ENCODE measurements around the gene DNAH17. TPM values are rescaled to one million over a fixed set of nuclear protein-coding genes. Genes with fewer than 3 reads are reported as not detected.

Gene DNAH17
- total and polyA plus RNA-seq, 2 of the 8 experiments (the other 6 are each of a cell fraction or from before 2014, with no cell fraction given), result 0.14 to 0.67 TPM

GRCh38 chr17:78538033-78538776 is 39.0 kb downstream of the DNAH17 start:
- no peak overlapping the region for H2AK5ac ChIP-seq (ENCODE audit: low read depth, low read length)
- CTCF ChIA-PET (ENCODE audit: partially characterized antibody), result interaction anchor here (0.7 to 1.4 kb wide), 3 partner anchors 31 to 290 kb away, joined by 3 to 4 read pairs (median 4); no protein-coding TSS in a partner anchor
- no peak overlapping the region for H3K4me2 ChIP-seq (ENCODE audit: insufficient read depth in 1 of 2, low read depth in 2 of 2, low read length in 2 of 2)
- no peak overlapping the region for H2BK12ac ChIP-seq (ENCODE audit: low read depth, low read length)
- H3K18ac ChIP-seq (ENCODE audit: extremely low read depth, low read length), result no peak overlapping the region
- no peak overlapping the region for H4K5ac ChIP-seq (ENCODE audit: insufficient read length, low read depth, low read length)
- peaks cover 0 to 2% (median 0%) of the 10 kb centered on the region in 4 experiments; a peak in 1 of 7 replicates for H3K4me1 ChIP-seq (replicated peaks in 1 of 4; ENCODE audit: control insufficient read depth in 3 of 4, insufficient read depth in 4 of 4, low read length in 3 of 4)
- H3K56ac ChIP-seq (replicated peaks; ENCODE audit: insufficient read length, low read depth, low read length), result no peak overlapping the region
- H4K8ac ChIP-seq (ENCODE audit: extremely low read depth, insufficient read depth, low read length), result no peak overlapping the region; the same call in 1 of the 2 replicates
- no peak overlapping the region for H3K9ac ChIP-seq (replicated peaks in 1 of 4; ENCODE audit: extremely low read depth in 1 of 4, low read depth in 3 of 4, low read length in 3 of 4)
- H2BK120ac ChIP-seq (replicated peaks; ENCODE audit: low read depth, low read length), result no peak overlapping the region
- 90% methylated on average over 10 of the region's 10 CpGs; no CpG with 5 or more reads in 1 of the 2 experiments for WGBS, 2 experiments (ENCODE audit: extremely low coverage in 1 of 2, insufficient coverage in 1 of 2, insufficient read length in 1 of 2, insufficient replicate concordance in 2 of 2, low coverage in 1 of 2, low lambda C conversion rate in 2 of 2, missing lambda C conversion rate in 1 of 2)
- peaks cover 2% of the 10 kb centered on the region; the same call in 1 of the 2 replicates for H3K23me2 ChIP-seq (ENCODE audit: low read depth, low read length)
- no peak overlapping the region for H3K23ac ChIP-seq (ENCODE audit: insufficient read length)
- no peak overlapping the region for H2BK5ac ChIP-seq (ENCODE audit: low read depth, low read length)
- no peaks in the 10 kb centered on the region for H3K36me3 ChIP-seq (ENCODE audit: control insufficient read depth in 2 of 4, insufficient read depth in 4 of 4, low read length in 3 of 4)
- H2AFZ ChIP-seq (ENCODE audit: low read length), result no peak overlapping the region
- no peak overlapping the region for H3K14ac ChIP-seq (ENCODE audit: insufficient read length)
- H2BK15ac ChIP-seq (ENCODE audit: low read length), result no peak overlapping the region
- no peak overlapping the region for H3K4ac ChIP-seq (replicated peaks; ENCODE audit: insufficient read length, low read depth, low read length)
- FAIRE-seq, result no peak
- no peaks in the 10 kb centered on the region for H3K79me1 ChIP-seq (ENCODE audit: low read depth, low read length)
- H3K9me3 ChIP-seq (ENCODE audit: insufficient read depth in 2 of 2, low read depth in 1 of 2, low read length in 1 of 2), result no peaks in the 10 kb centered on the region
- no peak for DNase-seq (ENCODE audit: low read depth in 1 of 2, low spot score in 2 of 2)
- POLR2A ChIA-PET (ENCODE audit: partially characterized antibody), result no interaction called here
- H4K20me1 ChIP-seq (replicated peaks in 1 of 2; ENCODE audit: control insufficient read depth in 1 of 2, insufficient read depth in 2 of 2, low read length in 2 of 2), result no peaks in the 10 kb centered on the region
- H3K27me3 ChIP-seq (replicated peaks in 1 of 4; ENCODE audit: control insufficient read depth in 3 of 4, extremely low read depth in 1 of 4, insufficient read depth in 3 of 4, low read length in 3 of 4), result no peaks in the 10 kb centered on the region
- no peak overlapping the region for H3K27ac ChIP-seq (ENCODE audit: low read depth, low read length)
- no peak overlapping the region for H2BK20ac ChIP-seq (ENCODE audit: low read length)
- H3K4me3 ChIP-seq (ENCODE audit: extremely low read depth in 1 of 4, insufficient read depth in 2 of 4, low read depth in 3 of 4, low read length in 4 of 4), result no peak overlapping the region
- TF ChIP-seq CHD1 (IDR thresholded peaks at IDR 0.05; ENCODE audit: low read depth, low read length) (no peak), TAF1 (IDR thresholded peaks at IDR 0.05; ENCODE audit: low read depth, low read length) (no peak), JUND (IDR thresholded peaks at IDR 0.05; ENCODE audit: low read length) (no peak), RXRA (IDR thresholded peaks at IDR 0.05; ENCODE audit: insufficient read depth, low read depth, low read length) (no peak), GABPA (IDR thresholded peaks at IDR 0.05; ENCODE audit: borderline replicate concordance, insufficient read depth, low read length) (no peak), SP4 (IDR thresholded peaks at IDR 0.05; ENCODE audit: low read length) (no peak), POLR2AphosphoS5 (IDR thresholded peaks at IDR 0.05; ENCODE audit: low read depth, low read length) (no peak)
- H4K91ac ChIP-seq (replicated peaks; ENCODE audit: insufficient read length, low read length), result no peak overlapping the region
- H3K79me2 ChIP-seq (ENCODE audit: control insufficient read depth in 1 of 2, insufficient read depth in 2 of 2, low read length in 2 of 2), result no peaks in the 10 kb centered on the region
